GM18873 (cell line): ENCODE measurements around the gene NDRG4.

Experiments
- ATAC-seq: cut with Tn5 transposase; IDR thresholded peaks from one replicate; pipeline ENCODE4 v1.9.1; 2021; ENCODE audit warnings: mild to moderate bottlenecking, moderate library complexity, moderate number of reproducible peaks; ENCODE audit not compliant: unreplicated experiment, low FRiP score

The NDRG4 gene, protein sequence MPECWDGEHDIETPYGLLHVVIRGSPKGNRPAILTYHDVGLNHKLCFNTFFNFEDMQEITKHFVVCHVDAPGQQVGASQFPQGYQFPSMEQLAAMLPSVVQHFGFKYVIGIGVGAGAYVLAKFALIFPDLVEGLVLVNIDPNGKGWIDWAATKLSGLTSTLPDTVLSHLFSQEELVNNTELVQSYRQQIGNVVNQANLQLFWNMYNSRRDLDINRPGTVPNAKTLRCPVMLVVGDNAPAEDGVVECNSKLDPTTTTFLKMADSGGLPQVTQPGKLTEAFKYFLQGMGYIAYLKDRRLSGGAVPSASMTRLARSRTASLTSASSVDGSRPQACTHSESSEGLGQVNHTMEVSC

DNA sequence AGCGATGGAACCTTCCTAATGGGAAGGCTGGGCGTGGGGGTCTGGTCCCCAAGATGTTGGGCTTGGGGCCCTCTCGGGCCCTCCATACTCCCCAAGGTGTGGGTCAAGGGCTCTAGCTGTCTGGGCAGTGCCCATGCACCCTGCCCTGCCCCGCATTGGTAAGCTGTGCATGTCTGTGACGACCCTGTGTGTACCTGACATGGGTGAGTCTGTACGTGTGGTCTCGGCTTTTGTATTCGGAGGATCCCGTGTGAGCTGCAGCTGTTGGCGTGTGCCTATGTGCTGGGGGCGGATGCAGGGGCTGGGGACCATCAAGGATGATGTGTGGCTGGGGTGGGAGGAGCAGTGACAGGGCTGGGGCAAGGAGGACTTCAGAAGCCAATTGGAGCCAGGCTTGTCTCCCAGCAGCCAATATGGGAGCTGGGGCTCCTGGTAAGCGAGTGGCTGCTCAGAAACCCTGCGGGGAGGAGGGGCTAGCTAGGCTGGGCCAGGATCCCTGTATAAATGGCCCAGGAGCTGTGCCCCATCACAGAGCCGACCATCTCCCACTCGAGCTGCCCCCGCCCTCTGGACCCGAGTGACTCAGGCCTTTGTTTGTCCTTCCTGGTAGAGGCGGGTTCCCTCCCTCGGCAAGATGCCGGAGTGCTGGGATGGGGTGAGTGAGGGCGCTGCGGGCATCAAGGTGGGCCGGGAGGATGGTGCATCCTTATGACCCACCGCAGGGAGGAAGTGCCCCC is at the start of gene NDRG4:
Gene NDRG4 (plus strand): TSS at position 529 of the 737 bp plus-strand sequence. CDS start 106 bp downstream, at position 635.
- ATAC-seq, result no peak

DNA sequence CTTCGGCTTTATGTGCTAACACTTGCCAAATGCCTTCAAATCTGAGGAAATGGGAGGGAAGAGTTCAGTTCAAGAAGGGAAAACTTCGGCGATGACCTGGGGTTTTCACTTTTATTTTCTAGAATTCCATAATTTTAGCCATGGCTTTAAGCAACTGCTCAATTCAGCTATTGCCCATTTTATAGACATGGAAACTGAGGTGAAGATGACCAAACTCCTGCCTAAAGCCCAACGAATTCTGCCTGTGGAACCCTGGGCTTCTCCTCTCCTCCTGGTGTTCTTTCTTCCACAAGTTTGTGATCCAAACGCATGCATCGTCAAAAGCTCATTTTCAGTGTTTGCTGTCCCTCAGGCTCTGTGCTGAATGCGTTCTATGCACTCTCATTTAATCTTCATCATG is 49.4 kb upstream of the NDRG4 start:
- ATAC-seq, result no peak

DNA sequence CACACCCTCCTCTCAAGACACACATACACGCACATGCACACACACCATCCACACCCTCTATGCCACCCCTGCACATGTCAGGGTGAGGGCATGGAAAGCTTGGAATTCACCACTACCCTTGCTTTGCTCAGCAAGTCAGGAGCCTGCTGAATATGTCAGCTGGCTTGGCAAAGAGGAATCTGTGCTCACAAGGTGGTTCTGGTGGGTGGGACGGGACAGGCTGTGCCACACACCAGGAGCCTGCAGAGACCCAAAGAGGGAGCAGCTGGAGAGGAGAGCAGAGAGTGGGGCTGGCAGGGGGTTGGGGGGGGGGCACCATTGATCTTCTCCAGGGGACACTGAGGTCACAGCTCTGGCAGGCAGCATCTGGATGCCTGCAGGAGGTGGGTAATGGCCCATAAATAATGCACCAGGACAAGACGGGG is 48.7 kb upstream of the NDRG4 start:
- no peak for ATAC-seq

DNA sequence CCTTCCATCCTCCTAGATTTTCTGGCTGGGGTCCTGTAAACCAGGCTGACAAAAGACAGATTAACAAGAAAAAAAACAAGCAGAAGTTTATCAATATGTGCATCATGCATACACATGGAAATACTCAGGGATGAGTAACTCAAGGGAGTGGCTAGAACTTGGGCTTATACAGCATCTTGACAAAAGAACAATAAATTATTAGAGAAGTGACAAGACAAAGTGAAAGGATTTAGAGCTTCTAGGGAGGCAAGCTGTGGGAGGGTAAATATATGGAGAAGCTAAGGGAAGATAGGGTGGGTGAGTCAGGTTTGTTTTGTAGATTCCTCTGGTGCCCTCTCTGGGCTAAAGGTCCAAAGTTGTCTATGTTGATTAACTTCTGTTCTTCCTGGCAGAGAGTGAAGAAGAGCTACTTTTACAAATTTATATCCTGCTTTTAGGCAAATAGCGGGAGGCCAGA is 48.0 kb upstream of the NDRG4 start:
- ATAC-seq, result no peak

DNA sequence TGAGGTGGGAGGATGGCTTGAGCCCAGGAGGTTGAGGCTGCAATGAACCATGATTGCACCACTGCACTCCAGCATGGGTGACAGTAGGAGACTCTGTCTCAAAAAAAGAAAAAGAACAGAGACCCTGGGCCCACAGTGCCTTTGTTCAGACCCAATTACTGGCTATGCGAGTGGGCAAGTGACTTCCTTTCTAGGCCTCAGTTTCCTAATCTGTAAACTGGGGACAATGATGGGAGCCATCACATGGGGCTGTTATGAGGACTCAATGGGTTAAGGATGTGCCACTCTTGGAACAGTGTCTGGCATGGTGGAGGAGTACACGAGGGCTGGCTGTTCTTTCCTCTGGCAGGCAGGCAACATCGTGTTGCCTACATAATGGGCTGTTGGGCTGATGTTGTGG is 47.3 kb upstream of the NDRG4 start:
- no peak for ATAC-seq

DNA sequence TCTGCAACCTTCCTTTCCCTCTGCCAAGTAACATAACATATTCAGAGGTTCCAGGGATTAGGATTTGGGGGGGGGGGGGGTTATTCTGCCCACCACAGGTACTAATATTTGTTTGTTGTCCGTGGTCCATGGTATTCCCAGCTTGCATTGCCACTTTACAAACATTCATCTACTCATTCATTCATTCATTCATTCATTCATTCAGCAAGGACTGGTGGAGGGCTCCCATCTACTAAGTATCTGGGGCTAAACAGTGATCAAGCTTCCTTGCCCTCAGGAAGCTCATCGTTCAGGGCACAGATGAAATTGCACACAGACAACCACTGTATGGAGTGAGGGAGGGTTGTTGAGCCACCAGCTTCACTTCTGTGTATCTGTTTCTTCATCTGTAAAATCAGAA is 45.8 kb upstream of the NDRG4 start:
- ATAC-seq, result no peak

DNA sequence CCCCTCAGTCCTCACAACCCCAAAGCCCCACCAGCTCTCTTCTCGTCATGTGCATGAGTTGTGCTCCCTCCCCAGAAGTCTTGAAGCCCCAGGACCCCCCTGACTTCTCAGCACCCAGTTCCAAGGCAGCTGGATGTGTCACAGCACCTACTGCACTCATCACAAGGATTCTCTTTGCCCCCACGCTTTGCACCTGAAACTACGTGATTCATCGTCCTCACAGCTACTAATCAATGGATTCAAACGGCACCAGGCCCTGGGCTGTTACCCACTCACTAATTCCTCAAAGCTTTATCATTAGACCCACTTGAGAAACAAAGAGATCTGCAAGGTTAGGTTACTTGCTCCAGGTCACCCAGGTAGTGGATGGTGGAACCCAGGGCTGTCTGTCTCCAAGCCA is 45.1 kb upstream of the NDRG4 start:
- ATAC-seq, result no peak

DNA sequence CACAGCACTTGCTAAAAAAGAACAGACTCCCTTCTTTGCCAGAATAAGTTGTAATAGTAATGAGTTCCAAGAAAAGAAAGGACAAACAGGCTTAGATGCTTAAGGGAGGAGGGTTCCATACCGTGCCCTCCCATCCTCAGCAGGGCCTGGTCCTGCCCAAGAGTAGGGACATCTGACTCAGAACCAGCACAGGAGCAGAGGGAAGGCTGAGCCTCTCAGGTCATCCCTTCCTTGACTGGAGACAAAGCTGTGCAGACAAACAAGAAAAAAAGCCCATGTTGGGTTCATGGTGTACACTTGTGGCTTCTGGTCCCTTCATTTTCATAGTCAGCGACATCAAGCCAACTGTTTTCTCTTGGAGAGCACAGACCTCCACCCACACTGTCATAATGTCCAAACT is 44.2 kb upstream of the NDRG4 start:
- no peak for ATAC-seq

DNA sequence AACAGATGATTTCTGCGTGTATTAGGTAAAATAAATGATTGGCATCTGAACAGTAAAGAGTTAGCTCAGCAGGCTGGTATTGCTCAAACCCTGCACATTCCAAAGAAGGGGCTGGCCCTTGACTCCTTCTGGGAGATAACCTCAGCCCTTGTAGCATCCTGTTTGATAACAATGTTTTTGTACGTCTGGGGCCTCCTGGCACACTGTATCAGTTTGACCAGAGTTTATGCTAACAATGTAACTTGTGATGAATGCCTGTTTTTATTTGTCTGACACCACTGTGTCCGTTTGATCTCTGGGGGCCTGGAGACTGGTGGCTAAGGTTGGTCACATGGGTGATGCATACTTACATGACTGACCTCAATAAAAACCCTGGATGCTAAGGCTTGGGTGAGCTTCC is 43.8 kb upstream of the NDRG4 start:
- no peak for ATAC-seq

DNA sequence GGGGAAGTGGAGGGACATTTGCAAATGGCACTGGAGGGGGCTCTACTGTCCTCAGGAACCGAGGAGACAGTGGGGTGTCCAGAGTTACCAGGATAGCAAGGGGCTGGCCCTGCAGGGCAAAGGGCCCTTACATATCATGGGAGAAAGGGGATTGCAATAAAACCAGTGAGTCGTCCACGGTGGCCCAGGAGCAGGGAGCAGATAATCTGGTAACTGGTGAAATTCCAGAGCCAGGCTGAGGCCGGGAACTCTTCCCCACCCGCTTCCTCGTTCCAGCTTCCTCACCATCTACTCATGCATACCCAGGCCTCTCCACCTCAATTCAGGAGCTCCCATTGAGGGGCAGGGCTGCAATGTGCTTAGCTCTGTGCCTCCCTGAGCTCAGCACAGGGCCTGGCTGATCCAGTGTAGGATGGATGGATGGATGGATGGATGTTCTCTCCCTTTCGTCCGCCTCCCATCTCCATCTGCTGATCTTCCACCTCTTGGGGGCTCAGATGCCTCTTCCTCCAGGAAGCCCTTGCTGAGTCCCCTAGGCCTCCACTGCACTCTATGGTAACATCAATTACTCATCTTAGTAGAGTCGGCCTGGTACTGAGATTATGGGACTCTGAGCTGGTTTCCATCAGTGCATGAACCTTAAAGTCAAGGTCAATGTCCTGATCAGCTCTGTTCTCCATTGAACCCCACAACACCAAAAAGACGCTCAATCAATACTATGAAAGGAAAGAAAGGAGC is 41.2 kb upstream of the NDRG4 start:
- no peak for ATAC-seq

DNA sequence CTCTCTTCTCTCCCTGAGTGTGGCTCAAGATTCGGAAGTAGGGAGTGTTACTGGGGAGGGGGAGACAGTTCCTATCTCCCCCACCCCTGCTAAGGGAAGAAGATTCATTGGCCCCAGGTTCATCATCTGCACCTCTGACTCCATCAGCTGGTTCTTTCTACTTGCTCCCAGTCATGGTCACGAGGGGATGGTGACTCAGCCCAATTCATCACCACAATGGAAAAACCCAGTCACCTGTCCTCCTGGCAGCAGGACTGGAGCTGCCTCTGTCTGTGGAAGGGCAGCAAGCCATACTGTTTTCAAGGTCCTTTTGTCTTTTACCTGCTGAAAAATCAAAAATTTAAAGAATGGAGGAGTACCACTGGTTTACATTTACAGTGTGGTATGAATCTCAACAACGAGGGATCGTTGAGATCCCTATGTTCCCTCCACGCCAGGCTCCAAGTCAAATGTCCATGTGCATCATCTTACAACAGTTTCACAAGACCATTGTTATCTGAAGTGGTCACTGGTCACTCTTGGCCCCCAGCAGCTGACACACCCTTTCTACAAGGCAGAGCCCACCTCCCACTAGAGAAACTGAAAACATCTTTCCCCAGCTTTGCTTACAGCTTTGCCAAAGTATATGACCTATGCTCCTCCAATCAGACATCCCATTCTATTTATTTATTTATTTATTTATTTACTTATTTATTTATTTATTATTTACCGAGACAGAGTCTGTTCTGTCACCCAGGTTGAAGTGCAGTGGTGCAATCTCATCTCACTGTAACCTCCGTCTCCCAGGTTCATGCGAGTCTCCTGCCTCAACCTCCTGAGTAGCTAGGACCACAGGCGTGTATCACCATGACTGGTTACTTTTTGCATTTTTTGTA is 40.4 kb upstream of the NDRG4 start:
- no peak for ATAC-seq

DNA sequence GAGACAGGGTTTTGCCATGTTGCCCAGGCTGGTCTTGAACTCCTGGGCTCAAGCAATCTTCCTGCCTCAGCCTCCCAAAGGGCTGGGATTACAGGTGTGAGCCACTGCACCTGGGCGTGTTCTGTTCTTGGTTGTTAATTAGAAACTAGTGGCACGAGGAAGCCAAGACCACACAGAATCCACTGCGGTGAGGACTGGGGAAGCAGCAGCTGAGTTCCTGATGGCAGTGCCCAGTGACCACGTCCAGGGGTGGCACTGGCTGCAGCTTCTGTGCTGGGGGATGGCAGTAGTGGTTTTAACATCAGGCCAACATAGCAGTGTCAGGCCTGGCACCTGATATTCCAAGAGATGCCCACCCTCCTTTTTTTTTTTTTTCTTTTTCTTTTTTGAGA is 39.7 kb upstream of the NDRG4 start:
- ATAC-seq, result no peak

DNA sequence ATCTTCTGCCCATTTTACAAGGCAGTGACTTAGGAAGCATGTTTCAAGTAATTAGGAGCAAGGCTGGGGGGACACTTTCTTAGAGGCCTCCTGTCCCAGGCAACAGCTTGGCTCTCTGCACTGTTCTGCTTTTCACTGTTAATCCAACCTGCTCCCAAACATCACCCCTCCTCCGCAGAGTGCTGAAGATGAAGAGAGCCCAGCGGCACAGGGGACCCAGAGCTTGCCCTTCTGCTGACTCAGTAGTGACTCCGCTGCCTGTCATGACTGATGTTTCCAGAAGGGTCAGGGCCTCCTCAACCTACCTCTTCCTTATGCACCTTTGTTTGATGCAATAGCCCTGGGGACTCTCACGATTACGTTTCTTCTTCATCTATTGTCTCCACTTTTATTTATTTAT is 38.9 kb upstream of the NDRG4 start:
- no peak for ATAC-seq

DNA sequence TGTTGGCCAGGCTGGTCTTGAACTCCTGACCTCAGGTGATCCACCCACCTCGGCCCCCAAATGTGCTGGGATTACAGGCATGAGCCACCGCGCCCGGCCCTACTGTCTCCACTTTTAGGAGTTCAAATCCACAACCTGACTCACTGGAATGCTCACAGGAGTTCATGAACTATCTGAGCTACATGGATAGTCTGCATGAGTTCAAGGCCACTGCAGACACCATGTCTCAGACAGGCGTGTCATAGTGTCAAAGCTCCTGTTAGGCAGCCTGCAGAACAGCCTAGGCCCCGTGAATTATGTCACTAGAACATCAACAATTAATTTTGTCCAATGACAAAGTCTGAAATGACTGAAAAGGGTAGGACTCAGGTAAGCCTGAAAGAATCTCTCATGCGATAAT is 38.3 kb upstream of the NDRG4 start:
- ATAC-seq, result no peak

DNA sequence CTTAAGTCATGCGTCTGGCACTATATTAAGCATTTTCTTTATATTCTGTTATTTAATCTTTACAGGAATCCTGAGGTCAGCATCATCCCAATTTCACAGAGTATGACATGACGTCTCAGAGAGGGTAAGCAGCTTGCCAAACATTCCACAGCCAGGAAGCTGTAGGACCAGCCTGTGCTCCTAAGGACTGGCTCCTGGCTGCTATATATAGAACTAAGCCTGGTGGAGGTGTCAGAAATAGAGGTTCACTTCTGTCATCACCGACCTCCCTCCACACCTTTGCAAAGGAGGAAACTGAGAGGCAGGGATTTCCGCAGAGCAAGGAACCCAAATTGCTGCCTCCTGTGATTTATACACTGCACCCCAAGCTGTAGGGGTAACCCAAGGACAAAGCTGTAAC is 37.9 kb upstream of the NDRG4 start:
- no peak for ATAC-seq

DNA sequence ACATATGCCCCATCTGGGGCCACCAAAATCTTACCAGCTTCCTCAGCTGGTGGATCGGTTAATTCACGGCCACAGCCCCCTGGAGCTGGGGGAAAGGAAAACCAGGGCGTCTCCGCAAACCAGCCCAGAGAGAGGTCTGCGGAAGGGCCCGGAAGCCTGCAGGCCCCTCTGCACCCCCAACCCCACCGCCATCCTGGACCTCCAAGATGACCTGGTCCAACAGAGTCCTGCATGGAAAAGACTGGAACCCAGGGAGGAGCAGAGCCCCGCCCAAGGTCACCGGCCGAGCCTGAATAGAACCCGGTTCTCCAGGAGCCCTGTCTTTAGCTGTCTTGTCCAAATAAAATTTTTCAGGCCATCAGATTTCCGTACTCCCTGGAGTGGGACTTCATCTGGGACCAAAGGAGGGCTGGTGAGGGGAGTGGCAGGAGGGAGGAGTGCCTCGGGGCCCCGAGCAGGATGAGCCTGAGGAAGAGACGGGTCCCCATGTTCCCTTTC is 37.4 kb upstream of the NDRG4 start:
- no peak for ATAC-seq

DNA sequence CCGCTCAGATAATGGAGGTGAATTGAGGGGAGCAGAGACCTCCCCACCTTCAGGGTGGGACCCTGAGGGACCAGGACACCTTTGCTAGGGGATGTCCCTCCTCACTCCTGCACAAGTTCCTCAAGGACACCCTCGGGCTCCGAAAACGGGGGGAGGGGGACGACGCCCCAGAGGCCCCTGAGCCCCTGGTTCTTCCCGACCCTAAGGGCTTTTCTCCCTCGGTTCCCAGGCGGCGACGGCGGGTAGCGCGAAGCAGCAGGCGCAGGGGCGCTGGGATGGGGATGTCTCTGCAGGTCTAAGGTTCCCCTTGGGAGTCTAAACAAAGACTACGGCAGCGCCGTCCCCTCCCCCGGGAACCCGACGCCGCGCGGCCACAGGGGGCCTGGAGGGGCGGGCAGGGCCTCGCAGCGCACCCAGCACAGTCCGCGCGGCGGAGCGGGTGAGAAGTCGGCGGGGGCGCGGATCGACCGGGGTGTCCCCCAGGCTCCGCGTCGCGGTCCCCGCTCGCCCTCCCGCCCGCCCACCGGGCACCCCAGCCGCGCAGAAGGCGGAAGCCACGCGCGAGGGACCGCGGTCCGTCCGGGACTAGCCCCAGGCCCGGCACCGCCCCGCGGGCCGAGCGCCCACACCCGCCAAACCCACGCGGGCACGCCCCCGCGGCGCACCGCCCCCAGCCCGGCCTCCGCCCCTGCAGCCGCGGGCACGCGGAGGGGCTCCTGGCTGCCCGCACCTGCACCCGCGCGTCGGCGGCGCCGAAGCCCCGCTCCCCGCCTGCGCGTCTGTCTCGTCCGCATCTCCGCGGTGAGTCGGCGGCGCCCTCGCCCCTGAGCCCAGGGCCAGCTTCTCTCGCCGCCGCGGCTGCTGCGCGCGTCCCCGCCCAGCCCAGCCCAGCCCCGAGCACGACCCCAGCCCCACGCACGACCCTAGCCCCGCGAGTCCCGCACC is 36.7 kb upstream of the NDRG4 start:
- ATAC-seq, result no peak

DNA sequence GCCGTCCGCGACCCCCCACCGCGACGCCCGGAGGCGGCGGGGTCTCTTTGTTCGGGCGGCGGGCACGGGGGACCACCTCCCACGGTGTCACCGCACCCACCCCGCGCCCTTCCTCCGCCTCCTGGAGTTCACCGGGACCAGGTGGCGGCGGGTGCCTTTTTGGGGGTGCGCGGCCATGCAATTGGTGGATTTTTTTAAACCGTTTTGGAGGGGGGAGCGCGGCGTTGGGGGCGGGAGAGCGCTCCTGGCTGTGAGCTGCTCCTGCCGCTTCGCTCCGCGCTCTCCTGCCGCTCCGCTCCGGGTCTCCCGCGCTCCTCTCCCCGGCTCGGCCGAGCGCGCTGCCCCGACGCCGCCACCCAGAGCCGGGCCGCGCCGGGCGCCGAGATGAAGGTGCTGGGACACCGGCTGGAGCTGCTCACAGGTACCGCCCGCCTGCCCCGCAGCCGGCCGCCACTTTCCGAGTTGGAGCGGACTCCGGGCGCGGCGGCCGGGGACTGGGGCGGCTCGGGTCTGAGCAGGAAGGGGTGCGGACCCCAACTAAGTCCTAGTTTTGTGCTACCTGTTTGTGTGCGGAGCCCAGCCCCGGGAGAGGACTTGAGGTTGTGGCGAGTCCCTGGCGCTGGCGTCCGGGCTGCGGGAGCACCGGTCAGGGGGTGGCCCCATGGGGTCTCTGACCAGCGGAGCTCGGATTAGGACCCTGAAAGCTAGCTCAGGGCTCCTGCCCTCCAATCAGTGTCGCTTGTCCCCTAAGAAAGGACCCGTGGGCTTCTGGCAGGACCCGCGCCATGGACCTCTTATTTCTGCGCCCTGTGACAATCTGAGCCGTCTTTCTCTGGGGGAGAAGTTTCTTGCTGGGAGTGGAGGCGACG is 35.7 kb upstream of the NDRG4 start:
- no peak for ATAC-seq
